Measurements from ENCODE around the gene EID2B.

EID2B gene

GRCh38 chr19:39553082-39553652 is 20.5 kb upstream of the EID2B start:
- Histone ChIP-seq H3K9me2 (replicated peaks; ENCODE audit: low read depth, low read length) (no peaks in the 10 kb centered on the region), H4K20me1 (ENCODE audit: insufficient read depth, low read length, poor library complexity, severe bottlenecking) (no peaks in the 10 kb centered on the region), H3K9me3 (ENCODE audit: insufficient read depth, low read depth, low read length) (no peaks in the 10 kb centered on the region), H2AFZ (ENCODE audit: low read length) (no peak overlapping the region), H3K4me3 (ENCODE audit: low read length, poor library complexity, severe bottlenecking) (no peak overlapping the region), H3K36me3 (ENCODE audit: insufficient read depth, low read length) (no peaks in the 10 kb centered on the region), H3K4me1 (ENCODE audit: insufficient read depth, low read length, poor library complexity, severe bottlenecking) (peaks cover 7% of the 10 kb centered on the region), H3K79me2 (ENCODE audit: insufficient read depth, low read length) (no peaks in the 10 kb centered on the region), H3K27me3 (ENCODE audit: insufficient read depth, low read length, poor library complexity, severe bottlenecking) (no peaks in the 10 kb centered on the region), H3K9ac (ENCODE audit: low read depth, low read length, poor library complexity, severe bottlenecking) (no peak overlapping the region), H3F3A (ENCODE audit: low read depth) (no peaks in the 10 kb centered on the region), H3K4me2 (ENCODE audit: low read depth, low read length, poor library complexity, severe bottlenecking) (no peak overlapping the region)
- TF ChIP-seq CTCF (conservative IDR thresholded peaks at IDR 0.05; ENCODE audit: low read length) (no peak), EZH2phosphoT487 (IDR thresholded peaks at IDR 0.05; ENCODE audit: borderline replicate concordance) (no peak)

- Histone ChIP-seq H3K9me3 (ENCODE audit: insufficient read depth, low read depth, low read length) (no peaks in the 10 kb centered on the region), H3K36me3 (ENCODE audit: insufficient read depth, low read length) (no peaks in the 10 kb centered on the region), H3K4me1 (ENCODE audit: insufficient read depth, low read length, poor library complexity, severe bottlenecking) (no peaks in the 10 kb centered on the region), H3K9ac (ENCODE audit: low read depth, low read length, poor library complexity, severe bottlenecking) (no peak overlapping the region), H2AFZ (ENCODE audit: low read length) (no peak overlapping the region), H3K4me3 (ENCODE audit: low read length, poor library complexity, severe bottlenecking) (no peak overlapping the region), H3K9me2 (replicated peaks; ENCODE audit: low read depth, low read length) (no peaks in the 10 kb centered on the region), H3K79me2 (ENCODE audit: insufficient read depth, low read length) (no peaks in the 10 kb centered on the region), H3F3A (ENCODE audit: low read depth) (no peaks in the 10 kb centered on the region), H3K27me3 (ENCODE audit: insufficient read depth, low read length, poor library complexity, severe bottlenecking) (no peaks in the 10 kb centered on the region), H3K4me2 (ENCODE audit: low read depth, low read length, poor library complexity, severe bottlenecking) (no peak overlapping the region), H4K20me1 (ENCODE audit: insufficient read depth, low read length, poor library complexity, severe bottlenecking) (no peaks in the 10 kb centered on the region)
- TF ChIP-seq EZH2phosphoT487 (IDR thresholded peaks at IDR 0.05; ENCODE audit: borderline replicate concordance) (no peak), CTCF (conservative IDR thresholded peaks at IDR 0.05; ENCODE audit: low read length) (no peak)
These were observed 17.5 kb upstream of the EID2B start for GRCh38 chr19:39550197-39550596.

- H3F3A ChIP-seq (ENCODE audit: low read depth): no peaks in the 10 kb centered on the region
- no peaks in the 10 kb centered on the region for H3K79me2 ChIP-seq (ENCODE audit: insufficient read depth, low read length)
- no peaks in the 10 kb centered on the region for H3K4me1 ChIP-seq (ENCODE audit: insufficient read depth, low read length, poor library complexity, severe bottlenecking)
- no peaks in the 10 kb centered on the region for H3K9me3 ChIP-seq (ENCODE audit: insufficient read depth, low read depth, low read length)
- no peaks in the 10 kb centered on the region for H3K36me3 ChIP-seq (ENCODE audit: insufficient read depth, low read length)
- no peaks in the 10 kb centered on the region for H3K27me3 ChIP-seq (ENCODE audit: insufficient read depth, low read length, poor library complexity, severe bottlenecking)
- H4K20me1 ChIP-seq (ENCODE audit: insufficient read depth, low read length, poor library complexity, severe bottlenecking): no peaks in the 10 kb centered on the region
- H3K4me3 ChIP-seq (ENCODE audit: low read length, poor library complexity, severe bottlenecking): no peak overlapping the region
- no peaks in the 10 kb centered on the region for H3K9me2 ChIP-seq (replicated peaks; ENCODE audit: low read depth, low read length)
- H2AFZ ChIP-seq (ENCODE audit: low read length): no peak overlapping the region
- H3K4me2 ChIP-seq (ENCODE audit: low read depth, low read length, poor library complexity, severe bottlenecking): no peak overlapping the region
- TF ChIP-seq EZH2phosphoT487 (IDR thresholded peaks at IDR 0.05; ENCODE audit: borderline replicate concordance): no peak
- H3K9ac ChIP-seq (ENCODE audit: low read depth, low read length, poor library complexity, severe bottlenecking): no peak overlapping the region
These were observed 13.9 kb upstream of the EID2B start for GRCh38 chr19:39546599-39546998.

GRCh38 chr19:39544911-39545310 is 12.3 kb upstream of the EID2B start:
- Histone ChIP-seq H3K27me3 (ENCODE audit: insufficient read depth, low read length, poor library complexity, severe bottlenecking) (no peaks in the 10 kb centered on the region), H3K4me1 (ENCODE audit: insufficient read depth, low read length, poor library complexity, severe bottlenecking) (peaks cover 4% of the 10 kb centered on the region)
- no peak for TF ChIP-seq EZH2phosphoT487 (IDR thresholded peaks at IDR 0.05; ENCODE audit: borderline replicate concordance)
- no peak for TF ChIP-seq CTCF (conservative IDR thresholded peaks at IDR 0.05; ENCODE audit: low read length)

More at GRCh38 chr19:39544911-39545310, 12.3 kb upstream of the EID2B start:
- Histone ChIP-seq H3K9me2 (replicated peaks; ENCODE audit: low read depth, low read length) (no peaks in the 10 kb centered on the region), H3F3A (ENCODE audit: low read depth) (no peaks in the 10 kb centered on the region), H4K20me1 (ENCODE audit: insufficient read depth, low read length, poor library complexity, severe bottlenecking) (no peaks in the 10 kb centered on the region), H3K9ac (ENCODE audit: low read depth, low read length, poor library complexity, severe bottlenecking) (no peak overlapping the region), H2AFZ (ENCODE audit: low read length) (0 out of 2 replicates have a peak overlapping the region, but pooled peaks have one; percentile 22), H3K4me2 (ENCODE audit: low read depth, low read length, poor library complexity, severe bottlenecking) (no peak overlapping the region), H3K36me3 (ENCODE audit: insufficient read depth, low read length) (no peaks in the 10 kb centered on the region), H3K4me3 (ENCODE audit: low read length, poor library complexity, severe bottlenecking) (no peak overlapping the region), H3K79me2 (ENCODE audit: insufficient read depth, low read length) (no peaks in the 10 kb centered on the region), H3K9me3 (ENCODE audit: insufficient read depth, low read depth, low read length) (no peaks in the 10 kb centered on the region)
